Articular chondrocyte of knee joint (primary cell): Measurements from ENCODE around the gene WASHC1. TPM values are rescaled to one million over a fixed set of nuclear protein-coding genes. Genes with fewer than 3 reads are reported as not detected.

Experiments used
- total RNA-seq: library from RNA; depleted of rRNA; stranded (reverse); fragments of >200 nt; gene quantifications from 2 replicates; pipeline ENCODE4 v1.2.3, GENCODE V29; 2012

The WASHC1 gene
- total RNA-seq = 2.2 and 3.1 TPM in 2 replicates

DNA sequence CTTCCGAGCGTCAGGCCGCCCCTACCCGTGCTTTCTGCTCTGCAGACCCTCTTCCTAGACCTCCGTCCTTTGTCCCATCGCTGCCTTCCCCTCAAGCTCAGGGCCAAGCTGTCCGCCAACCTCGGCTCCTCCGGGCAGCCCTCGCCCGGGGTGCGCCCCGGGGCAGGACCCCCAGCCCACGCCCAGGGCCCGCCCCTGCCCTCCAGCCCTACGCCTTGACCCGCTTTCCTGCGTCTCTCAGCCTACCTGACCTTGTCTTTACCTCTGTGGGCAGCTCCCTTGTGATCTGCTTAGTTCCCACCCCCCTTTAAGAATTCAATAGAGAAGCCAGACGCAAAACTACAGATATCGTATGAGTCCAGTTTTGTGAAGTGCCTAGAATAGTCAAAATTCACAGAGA, at the start of gene WASHC1:
WASHC1 (minus strand) TSS at position 101 of the 400 bp plus-strand sequence. CDS start 4,457 bp downstream, outside the sequence.

Other genes starting within 250 kb of the WASHC1 start
- 0.26 and 0.43 TPM in 2 replicates for gene FOXD4, start 89.0 kb upstream of the WASHC1 start, total RNA-seq
- gene ZNG1A, start 149.6 kb upstream of the WASHC1 start, total RNA-seq = 46.9 and 53.3 TPM in 2 replicates
- 4.4 and 15.2 TPM in 2 replicates for gene DOCK8, start 185.4 kb upstream of the WASHC1 start, total RNA-seq